ENCODE results near the gene ADARB2.
"Not testable (repeated sequence)": the region's sequence is repeated elsewhere in the genome, so short reads cannot be mapped to it uniquely, and the experiment has no call there.

Gene ADARB2

GRCh38 chr10:1737222-1738061, at the start of gene ADARB2:
ADARB2 (minus strand) TSS chr10:1737525.
- DNase-seq (ENCODE audit: low spot score), result no peak

- DNase-seq (ENCODE audit: low spot score), result no peak
Observed at GRCh38 chr10:1785835-1786234, 48.5 kb upstream of the ADARB2 start.

- no peak for DNase-seq (ENCODE audit: low spot score)
Observed at GRCh38 chr10:1782841-1783240, 45.5 kb upstream of the ADARB2 start.

- DNase-seq (ENCODE audit: low spot score), result no peak
Observed at GRCh38 chr10:1779796-1780195, 42.5 kb upstream of the ADARB2 start.

GRCh38 chr10:1778375-1778969, 41.1 kb upstream of the ADARB2 start:
- DNase-seq (ENCODE audit: low spot score), result no peak

- no peak for DNase-seq (ENCODE audit: low spot score)
Observed at GRCh38 chr10:1776127-1776662, 38.9 kb upstream of the ADARB2 start.

- no peak for DNase-seq (ENCODE audit: low spot score)
Observed at GRCh38 chr10:1774796-1775195, 37.5 kb upstream of the ADARB2 start.

- DNase-seq (ENCODE audit: low spot score), result not testable (repeated sequence)
Observed at GRCh38 chr10:1773204-1773603, 35.9 kb upstream of the ADARB2 start.

GRCh38 chr10:1766049-1766448, 28.7 kb upstream of the ADARB2 start:
- DNase-seq (ENCODE audit: low spot score), result no peak

GRCh38 chr10:1762076-1762475, 24.8 kb upstream of the ADARB2 start:
- no peak for DNase-seq (ENCODE audit: low spot score)

- no peak for DNase-seq (ENCODE audit: low spot score)
Observed at GRCh38 chr10:1754506-1755153, 17.3 kb upstream of the ADARB2 start.

GRCh38 chr10:1752153-1752552, 14.8 kb upstream of the ADARB2 start:
- no peak for DNase-seq (ENCODE audit: low spot score)

GRCh38 chr10:1747590-1748157, 10.3 kb upstream of the ADARB2 start:
- no peak for DNase-seq (ENCODE audit: low spot score)

GRCh38 chr10:1746796-1747195, 9.5 kb upstream of the ADARB2 start:
- DNase-seq (ENCODE audit: low spot score), result no peak

- DNase-seq (ENCODE audit: low spot score), result no peak
Observed at GRCh38 chr10:1745780-1746456, 8.6 kb upstream of the ADARB2 start.

GRCh38 chr10:1744524-1744923, 7.2 kb upstream of the ADARB2 start:
- DNase-seq (ENCODE audit: low spot score), result no peak

GRCh38 chr10:1743141-1743540, 5.8 kb upstream of the ADARB2 start:
- DNase-seq (ENCODE audit: low spot score), result no peak

- no peak for DNase-seq (ENCODE audit: low spot score)
Observed at GRCh38 chr10:1741450-1741849, 4.1 kb upstream of the ADARB2 start.

- no peak for DNase-seq (ENCODE audit: low spot score)
Observed at GRCh38 chr10:1739751-1740150, 2.4 kb upstream of the ADARB2 start.

GRCh38 chr10:1738950-1739349, 1.6 kb upstream of the ADARB2 start:
- no peak for DNase-seq (ENCODE audit: low spot score)

GRCh38 chr10:1736972-1737221, 428 bp downstream of the ADARB2 start:
- DNase-seq (ENCODE audit: low spot score), result no peak

All from CD4-positive, alpha-beta T cell treated with Interleukin-15 for 4 hours (primary cell).